HUES48 (cell line): ENCODE measurements around the gene NEK10.

ENCODE experiments used
- H3K27ac ChIP-seq: one replicate; pipeline ENCODE4 v1.7.0; 2013; ENCODE audit warnings: low read depth, low read length, inconsistent platforms
- H3K27me3 ChIP-seq: 2 replicates; pipeline ENCODE4 v1.6.1; 2013; ENCODE audit warnings: mild to moderate bottlenecking, low read length; ENCODE audit not compliant: control insufficient read depth, insufficient read depth
- H3K36me3 ChIP-seq: 2 replicates; pipeline ENCODE4 v1.6.1; 2013; ENCODE audit warnings: low read length; ENCODE audit not compliant: control insufficient read depth, insufficient read depth
- H3K4me1 ChIP-seq: 2 replicates; pipeline ENCODE4 v1.6.1; 2013; ENCODE audit warnings: mild to moderate bottlenecking, low read length; ENCODE audit not compliant: control insufficient read depth, insufficient read depth
- H3K4me3 ChIP-seq: 2 replicates; pipeline ENCODE4 v1.5.1; 2013; ENCODE audit warnings: mild to moderate bottlenecking, low read depth, low read length
- H3K9ac ChIP-seq: 2 replicates; pipeline ENCODE4 v1.6.1; 2013; ENCODE audit warnings: mild to moderate bottlenecking, low read depth, low read length, moderate library complexity
- H3K9me3 ChIP-seq: 2 replicates; pipeline ENCODE4 v1.6.1; 2013; ENCODE audit warnings: low read length; ENCODE audit not compliant: control insufficient read depth, insufficient read depth

Gene NEK10

DNA sequence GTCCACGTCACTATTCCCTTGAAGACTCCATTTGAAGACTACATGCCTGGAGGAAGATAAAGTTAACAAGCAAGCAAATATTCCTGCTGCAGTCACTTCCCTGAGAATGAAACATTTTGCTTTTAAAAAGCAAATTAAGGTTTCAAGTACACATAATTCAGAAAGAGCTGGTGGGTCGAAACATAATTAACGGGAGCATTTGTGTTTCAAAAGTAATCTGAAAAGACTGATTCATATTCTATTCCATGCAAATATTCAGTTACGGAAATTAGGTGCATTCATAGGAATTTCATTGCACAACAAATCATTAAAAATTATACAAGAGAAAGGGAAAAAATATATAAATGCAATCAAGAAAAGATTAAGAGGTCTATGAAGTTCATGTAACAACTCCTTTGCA lies 260.9 kb downstream of the NEK10 start:
- Histone ChIP-seq H3K4me3 (no peak overlapping the region), H3K27me3 (no peaks in the 10 kb centered on the region), H3K27ac (no peak overlapping the region), H3K4me1 (peaks cover 39% of the 10 kb centered on the region), H3K9me3 (no peaks in the 10 kb centered on the region), H3K9ac (no peak overlapping the region), H3K36me3 (no peaks in the 10 kb centered on the region)

DNA sequence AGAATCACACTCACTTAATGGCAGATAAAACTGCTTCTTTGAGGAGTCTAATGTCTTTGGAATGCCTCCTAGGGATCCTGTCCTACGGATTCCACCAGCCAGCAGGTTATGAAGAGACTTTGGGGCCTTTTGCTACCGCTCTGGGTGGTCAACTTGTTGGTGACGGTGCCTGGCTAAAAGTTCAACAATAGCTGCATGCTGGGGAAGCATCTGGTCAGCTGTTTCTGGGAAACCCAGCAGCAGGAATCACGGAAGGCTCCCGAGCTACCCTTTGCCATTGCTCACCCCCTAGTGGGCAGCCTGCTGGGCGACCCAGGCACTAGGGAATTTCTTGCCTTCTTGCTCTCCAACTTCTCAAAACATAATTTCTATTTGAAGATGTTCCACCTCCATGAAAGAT lies 263.3 kb downstream of the NEK10 start:
- H3K9me3 ChIP-seq = no peaks in the 10 kb centered on the region
- H3K4me1 ChIP-seq = peaks cover 39% of the 10 kb centered on the region
- H3K4me3 ChIP-seq = no peak overlapping the region
- H3K9ac ChIP-seq = no peak overlapping the region
- H3K27me3 ChIP-seq = no peaks in the 10 kb centered on the region
- H3K36me3 ChIP-seq = no peaks in the 10 kb centered on the region
- H3K27ac ChIP-seq = peak overlapping the region; percentile 79

DNA sequence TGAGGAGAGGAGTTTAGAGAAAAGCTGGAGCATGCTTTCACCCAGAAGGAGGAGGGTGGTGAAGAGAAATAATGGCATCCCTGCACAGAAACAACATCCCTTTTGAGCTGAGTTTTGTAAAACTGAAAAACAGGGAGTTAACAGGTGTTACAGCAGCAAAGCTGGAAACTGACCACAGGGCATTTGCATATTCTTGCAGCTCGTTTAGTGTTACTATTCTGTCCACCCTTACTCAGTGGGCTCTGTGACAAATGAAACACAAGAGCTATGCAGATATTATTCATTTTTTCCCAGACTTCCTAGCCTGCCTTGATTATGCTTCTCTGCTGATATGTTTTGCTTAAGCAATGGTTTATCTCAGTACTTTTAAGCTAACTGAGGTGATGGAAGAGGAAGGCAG lies 272.0 kb downstream of the NEK10 start:
- H3K36me3 ChIP-seq = no peaks in the 10 kb centered on the region
- H3K4me1 ChIP-seq = no peaks in the 10 kb centered on the region
- H3K9ac ChIP-seq = no peak overlapping the region
- no peaks in the 10 kb centered on the region for H3K27me3 ChIP-seq
- H3K9me3 ChIP-seq = no peaks in the 10 kb centered on the region
- no peak overlapping the region for H3K4me3 ChIP-seq
- H3K27ac ChIP-seq = no peak overlapping the region

DNA sequence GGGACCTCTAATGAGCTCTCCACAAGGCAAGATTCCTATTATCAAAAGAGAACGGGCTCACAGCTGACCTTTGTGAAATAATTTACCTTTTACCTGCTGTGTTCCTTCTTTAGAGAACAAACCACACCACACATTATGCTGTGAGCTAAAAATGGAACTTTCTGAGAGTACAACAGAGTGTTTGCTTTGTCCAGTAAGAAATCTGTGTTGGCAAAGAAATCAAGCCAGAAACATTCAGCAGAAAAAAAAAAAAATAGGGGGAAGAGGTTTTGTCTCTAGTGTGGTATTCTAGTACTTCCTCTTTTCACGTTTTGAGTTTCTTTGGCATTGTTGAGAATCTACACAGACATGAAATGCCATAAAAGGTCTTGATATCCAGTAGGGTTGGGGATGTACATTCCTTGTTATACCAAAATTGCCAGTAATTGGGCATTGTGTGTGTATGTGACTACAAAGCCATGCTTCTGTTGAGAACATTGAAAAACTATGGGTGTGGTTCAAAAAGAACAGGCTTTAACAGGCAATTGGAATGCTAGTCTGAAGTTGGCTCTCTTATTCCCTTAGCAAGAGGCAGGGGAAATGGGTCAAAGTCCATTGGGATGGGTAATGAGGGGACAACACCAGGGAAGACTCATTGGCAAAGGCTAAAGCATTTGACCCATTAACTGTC lies 273.5 kb downstream of the NEK10 start:
- Histone ChIP-seq H3K9ac (no peak overlapping the region), H3K27me3 (no peaks in the 10 kb centered on the region), H3K4me1 (peaks cover 3% of the 10 kb centered on the region; the same call in 1 of the 2 replicates), H3K27ac (no peak overlapping the region), H3K9me3 (no peaks in the 10 kb centered on the region), H3K4me3 (no peak overlapping the region), H3K36me3 (no peaks in the 10 kb centered on the region)

DNA sequence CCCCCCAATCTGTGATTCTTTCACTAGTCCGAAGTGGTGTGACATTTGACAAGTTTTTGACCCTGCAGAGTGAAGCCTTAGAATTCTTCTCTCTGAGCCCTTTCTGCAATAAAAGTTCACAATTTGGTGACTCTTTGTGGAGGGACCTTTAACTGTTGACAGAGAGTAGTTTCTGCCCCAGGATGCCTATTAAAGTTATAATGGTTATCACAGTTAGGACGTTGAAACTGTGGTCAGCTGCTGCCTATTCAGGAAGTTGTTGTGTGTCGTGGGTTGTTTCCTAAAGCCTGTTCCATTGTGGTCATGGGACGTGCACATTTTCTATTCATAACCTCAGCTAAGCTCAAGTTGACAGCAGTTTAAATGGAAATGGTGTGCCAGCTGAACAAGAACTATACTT lies 274.5 kb downstream of the NEK10 start:
- H3K4me1 ChIP-seq = peaks cover 8% of the 10 kb centered on the region; the same call in 1 of the 2 replicates
- no peaks in the 10 kb centered on the region for H3K27me3 ChIP-seq
- H3K9me3 ChIP-seq = no peaks in the 10 kb centered on the region
- no peaks in the 10 kb centered on the region for H3K36me3 ChIP-seq
- no peak overlapping the region for H3K9ac ChIP-seq
- H3K4me3 ChIP-seq = no peak overlapping the region
- no peak overlapping the region for H3K27ac ChIP-seq

DNA sequence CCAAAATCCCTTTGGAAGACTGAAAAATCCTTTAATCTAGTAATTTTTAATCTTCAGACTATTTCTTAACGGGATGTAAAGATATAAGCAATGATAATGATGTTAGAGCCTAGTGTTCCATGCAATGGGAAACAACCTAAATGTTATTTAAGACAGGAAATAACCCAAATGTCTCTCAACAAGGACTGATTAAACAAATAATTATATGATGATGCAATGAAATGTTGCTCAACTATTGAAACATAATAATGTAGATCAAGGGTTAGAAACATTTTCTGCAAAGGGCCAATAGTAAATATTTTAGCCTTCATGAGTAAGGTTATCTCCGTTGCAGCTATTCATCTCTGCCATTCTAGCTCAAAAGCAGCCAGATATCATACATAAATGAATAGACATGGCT lies 275.4 kb downstream of the NEK10 start:
- Histone ChIP-seq H3K4me1 (peaks cover 8% of the 10 kb centered on the region; the same call in 1 of the 2 replicates), H3K36me3 (no peaks in the 10 kb centered on the region), H3K27ac (no peak overlapping the region)

DNA sequence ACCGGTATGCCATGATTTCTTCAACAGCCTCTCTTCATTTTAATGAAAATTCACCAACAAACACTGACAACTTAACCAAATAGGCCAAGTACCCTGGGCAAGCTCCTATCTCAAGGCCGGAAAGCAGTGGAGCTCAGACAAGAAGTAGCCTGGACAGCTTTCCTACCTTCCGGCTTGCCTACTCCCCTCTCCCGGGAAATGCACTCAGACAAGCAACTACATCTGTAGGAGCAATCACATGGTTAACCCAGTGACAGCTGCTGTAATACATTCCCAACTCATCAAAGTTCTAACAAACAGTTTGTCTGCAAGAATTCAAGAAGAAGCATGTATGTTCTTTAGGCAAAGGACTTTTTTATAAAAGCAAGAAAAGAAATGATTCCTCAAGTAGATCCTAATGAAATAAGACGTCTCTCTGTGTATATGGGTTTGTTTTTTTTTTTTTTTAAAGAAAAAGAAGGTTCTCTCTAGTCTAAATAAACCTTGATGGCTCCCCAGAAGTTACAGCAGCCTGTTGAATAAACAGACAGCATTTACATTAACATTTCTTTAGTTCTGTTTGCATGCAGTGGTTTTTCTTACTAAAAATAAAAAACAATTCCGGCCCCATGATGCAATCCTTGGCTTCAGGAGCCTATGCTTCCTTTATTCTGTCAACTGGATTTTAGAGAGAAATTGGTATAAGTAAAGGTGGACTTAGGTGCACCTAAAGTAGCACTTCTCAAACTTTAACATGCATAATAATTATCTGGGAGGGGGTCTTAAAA lies 278.7 kb downstream of the NEK10 start:
- Histone ChIP-seq H3K4me3 (no peak overlapping the region), H3K9me3 (no peaks in the 10 kb centered on the region), H3K4me1 (peaks cover 8% of the 10 kb centered on the region; the same call in 1 of the 2 replicates), H3K36me3 (no peaks in the 10 kb centered on the region), H3K27ac (no peak overlapping the region), H3K27me3 (no peaks in the 10 kb centered on the region), H3K9ac (no peak overlapping the region)

More for the DNA sequence above, 275.4 kb downstream of the NEK10 start:
- H3K9me3 ChIP-seq = no peaks in the 10 kb centered on the region
- no peak overlapping the region for H3K9ac ChIP-seq
- H3K27me3 ChIP-seq = no peaks in the 10 kb centered on the region
- no peak overlapping the region for H3K4me3 ChIP-seq

DNA sequence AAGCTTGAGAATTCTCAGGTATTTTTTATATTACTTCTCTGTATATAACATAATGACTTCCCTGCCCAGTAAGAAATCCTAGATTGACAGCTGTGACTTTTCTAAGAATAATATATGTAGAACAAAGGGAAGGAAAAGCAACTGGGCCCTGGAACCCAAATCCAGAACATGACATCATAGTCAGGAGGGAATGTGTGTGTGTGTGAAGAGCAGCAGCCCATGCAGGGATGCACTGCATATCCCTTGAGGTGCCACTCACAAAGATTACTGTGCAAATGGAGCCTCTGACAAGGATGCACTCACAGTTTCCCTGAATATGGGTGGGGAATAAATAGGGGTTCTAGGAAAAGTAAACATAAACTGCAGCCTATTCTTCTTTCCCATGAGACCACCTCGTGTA lies 279.5 kb downstream of the NEK10 start:
- H3K9ac ChIP-seq = no peak overlapping the region
- H3K27ac ChIP-seq = no peak overlapping the region
- peaks cover 8% of the 10 kb centered on the region; the same call in 1 of the 2 replicates for H3K4me1 ChIP-seq
- H3K36me3 ChIP-seq = no peaks in the 10 kb centered on the region
- H3K9me3 ChIP-seq = no peaks in the 10 kb centered on the region
- no peaks in the 10 kb centered on the region for H3K27me3 ChIP-seq
- H3K4me3 ChIP-seq = no peak overlapping the region

DNA sequence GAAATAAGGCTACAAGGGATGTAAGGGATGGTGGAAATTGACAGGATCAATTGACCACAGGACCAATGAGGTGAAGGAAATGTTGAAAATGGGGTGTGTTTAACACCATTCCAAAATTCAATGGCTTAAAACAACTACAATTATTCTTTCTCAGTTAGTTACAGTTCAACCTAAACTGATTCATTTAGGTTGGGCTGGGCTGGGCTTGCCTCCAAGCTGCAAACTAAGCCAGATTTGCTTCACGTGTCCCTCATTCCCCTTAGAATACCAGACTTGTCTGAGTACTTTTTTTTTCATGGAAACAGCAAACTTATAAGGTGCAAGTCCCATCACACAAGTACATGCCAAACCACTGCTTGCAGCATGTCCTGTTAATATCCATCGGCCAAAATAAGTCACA lies 280.1 kb downstream of the NEK10 start:
- peaks cover 8% of the 10 kb centered on the region; the same call in 1 of the 2 replicates for H3K4me1 ChIP-seq
- H3K36me3 ChIP-seq = no peaks in the 10 kb centered on the region
- no peaks in the 10 kb centered on the region for H3K27me3 ChIP-seq
- H3K9ac ChIP-seq = no peak overlapping the region
- H3K9me3 ChIP-seq = no peaks in the 10 kb centered on the region
- H3K27ac ChIP-seq = no peak overlapping the region
- no peak overlapping the region for H3K4me3 ChIP-seq

DNA sequence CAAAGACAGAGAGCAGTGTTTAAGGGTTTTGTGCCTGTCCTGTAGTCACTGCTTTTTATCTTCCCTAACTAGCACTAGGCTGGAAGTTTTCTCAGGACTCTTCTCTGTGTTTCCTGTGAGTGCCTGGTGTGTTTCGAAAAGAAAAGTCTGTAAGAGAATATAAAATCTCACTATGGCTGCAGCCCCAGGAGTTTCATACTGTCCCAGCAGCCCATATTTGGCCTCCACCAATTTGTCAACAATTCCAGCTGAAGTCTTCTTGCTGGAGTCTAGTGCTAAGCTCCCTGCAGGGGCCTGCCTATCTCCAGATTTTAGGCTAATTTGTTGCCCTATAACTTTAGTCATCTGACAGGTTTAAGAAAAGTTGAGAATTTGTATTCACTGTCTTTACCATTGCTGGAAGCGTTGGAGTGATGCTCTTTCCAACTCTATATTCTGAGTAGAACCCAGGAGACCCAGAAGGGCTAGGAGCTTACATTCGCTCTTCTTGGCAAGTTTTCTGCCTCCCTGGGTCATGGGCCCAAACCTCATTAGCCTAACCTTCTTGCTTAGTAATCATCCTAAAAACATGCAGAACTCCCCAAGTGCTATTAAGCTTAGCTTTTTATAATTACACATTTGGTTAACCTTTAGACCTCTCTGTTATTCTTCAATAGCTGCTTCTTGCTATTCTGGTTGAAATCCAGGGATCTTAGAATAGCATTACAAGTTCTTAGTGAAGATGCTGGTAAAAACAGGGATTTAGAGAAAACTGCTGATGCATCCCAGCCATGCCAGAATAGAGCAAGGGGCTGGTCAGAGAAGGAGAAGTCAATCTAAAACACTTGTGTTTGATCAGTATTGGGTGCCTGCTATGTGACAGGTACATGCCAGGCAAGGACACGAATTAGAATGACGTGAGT lies 283.1 kb downstream of the NEK10 start:
- no peak overlapping the region for H3K4me3 ChIP-seq

More for the DNA sequence above, 283.1 kb downstream of the NEK10 start:
- Histone ChIP-seq H3K27ac (no peak overlapping the region), H3K9me3 (no peaks in the 10 kb centered on the region), H3K36me3 (no peaks in the 10 kb centered on the region), H3K4me1 (peaks cover 14% of the 10 kb centered on the region; the same call in 1 of the 2 replicates), H3K27me3 (no peaks in the 10 kb centered on the region), H3K9ac (no peak overlapping the region)
